ENCODE results near the gene SHMT2. TPM values are rescaled to one million over a fixed set of nuclear protein-coding genes. Genes with fewer than 3 reads are reported as not detected.

Gene SHMT2
- total RNA-seq, 1 donor from 2014 or later: 54.0 TPM

DNA sequence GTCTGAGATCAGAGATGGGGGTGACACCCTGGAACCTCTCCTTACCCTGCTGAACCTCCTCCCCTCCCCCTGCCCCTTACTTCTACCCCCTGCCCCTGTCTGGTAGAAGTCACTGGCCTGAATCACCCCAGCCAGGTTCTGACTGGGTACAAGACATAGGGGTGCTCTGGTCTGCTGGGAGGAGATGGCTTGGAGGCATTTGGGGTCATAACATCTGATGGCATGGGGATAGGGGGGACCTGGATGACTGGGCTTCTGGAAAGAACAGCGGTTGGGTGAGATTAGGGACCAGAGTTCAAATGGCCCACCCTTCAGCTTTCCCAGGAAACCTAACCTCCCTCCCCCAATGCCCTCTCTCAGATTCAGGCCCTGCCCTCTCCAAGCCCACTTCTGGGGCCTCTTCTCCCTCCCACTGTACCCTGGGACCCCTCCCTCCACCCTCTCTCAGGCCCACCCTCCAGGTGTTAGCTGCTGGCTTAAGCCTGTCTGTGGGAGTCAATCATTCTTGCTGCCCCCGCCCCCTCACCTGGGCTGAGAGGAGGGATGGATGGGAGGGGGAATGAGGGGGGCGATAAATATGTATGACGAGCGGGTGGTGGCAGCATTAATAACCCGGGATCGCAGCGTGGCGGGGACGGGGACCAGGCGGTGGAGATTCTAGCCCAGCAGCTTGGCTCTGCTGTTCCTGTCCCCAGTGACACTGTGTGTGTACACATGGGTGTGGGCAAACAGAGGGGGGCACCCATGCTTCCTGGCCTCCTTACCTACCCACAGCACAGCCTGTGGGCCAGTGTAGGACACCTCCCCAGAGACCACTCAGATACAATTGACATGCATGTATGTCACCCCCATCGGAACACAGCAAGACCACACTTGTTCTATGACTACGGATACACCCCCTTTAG, 7.0 kb upstream of the SHMT2 start:
- DNase-seq (ENCODE audit: extremely low spot score in 2 of 2): no peak
- Histone ChIP-seq H3K27me3 (peaks cover 7% of the 10 kb centered on the region), H3K4me3 (no peak overlapping the region), H3K4me1 (peaks cover 27% of the 10 kb centered on the region), H3K36me3 (no peaks in the 10 kb centered on the region), H3K27ac (no peak overlapping the region), H3K9me3 (no peaks in the 10 kb centered on the region)
- no peak for TF ChIP-seq CTCF (IDR thresholded peaks at IDR 0.05)
- TF ChIP-seq POLR2A (IDR thresholded peaks at IDR 0.05): no peak
- TF ChIP-seq POLR2AphosphoS5 (IDR thresholded peaks at IDR 0.05; ENCODE audit: insufficient read depth in 1 of 2, low read depth in 1 of 2): no peak
- intact Hi-C loops (cut with DNase I): no loop called here

- peaks cover 7% of the 10 kb centered on the region for H3K27me3 ChIP-seq
- TF ChIP-seq CTCF (IDR thresholded peaks at IDR 0.05) (no peak), POLR2AphosphoS5 (IDR thresholded peaks at IDR 0.05; ENCODE audit: insufficient read depth in 1 of 2, low read depth in 1 of 2) (no peak), POLR2A (IDR thresholded peaks at IDR 0.05) (no peak)
- no peaks in the 10 kb centered on the region for H3K36me3 ChIP-seq
- peaks cover 21% of the 10 kb centered on the region for H3K4me1 ChIP-seq
- no peaks in the 10 kb centered on the region for H3K9me3 ChIP-seq
- no peak overlapping the region for H3K4me3 ChIP-seq
- no peak overlapping the region for H3K27ac ChIP-seq
- intact Hi-C loops (cut with DNase I): no loop called here
- DNase-seq (ENCODE audit: extremely low spot score in 2 of 2): no peak
Observed at GRCh38 chr12:57223191-57224165, 6.0 kb upstream of the SHMT2 start.

DNA sequence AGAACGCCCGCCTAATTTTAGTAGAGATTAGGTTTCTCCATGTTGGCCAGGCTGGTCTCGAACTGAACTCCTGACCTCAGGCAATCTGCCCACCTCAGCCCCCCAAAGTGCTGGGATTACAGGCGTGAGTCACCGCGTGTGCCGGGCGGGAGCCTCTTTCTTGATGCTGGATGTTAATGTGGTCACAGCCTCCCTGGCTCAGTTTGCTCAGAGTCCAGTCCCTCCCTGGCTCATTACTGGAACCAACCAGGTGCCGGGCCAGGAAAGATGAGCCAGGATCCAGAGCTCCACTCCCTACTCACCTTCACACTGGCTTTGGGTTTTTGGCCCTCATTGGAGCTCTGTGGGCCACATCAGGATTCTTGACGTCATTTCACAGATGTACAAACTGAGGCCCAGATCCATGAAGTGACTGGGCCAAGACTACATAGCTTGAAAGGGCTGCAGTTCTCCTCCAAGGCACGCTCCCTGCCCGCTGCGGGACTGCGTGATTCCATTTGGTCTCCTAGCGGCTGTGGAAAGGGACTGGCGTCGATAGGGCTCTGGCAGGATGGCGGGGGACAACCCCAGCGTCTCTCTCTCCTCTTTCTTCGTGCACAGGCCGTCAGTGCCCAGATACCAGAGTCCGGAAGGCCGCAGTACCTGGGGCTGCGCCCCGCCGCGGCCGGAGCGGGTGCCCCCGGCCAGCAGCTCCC, 5.1 kb upstream of the SHMT2 start:
- intact Hi-C loops (cut with DNase I): no loop called here
- DNase-seq (ENCODE audit: extremely low spot score in 2 of 2): no peak
- H3K4me3 ChIP-seq: no peak overlapping the region
- H3K4me1 ChIP-seq: peaks cover 21% of the 10 kb centered on the region
- no peak overlapping the region for H3K27ac ChIP-seq
- H3K27me3 ChIP-seq: peaks cover 7% of the 10 kb centered on the region
- no peaks in the 10 kb centered on the region for H3K36me3 ChIP-seq
- TF ChIP-seq POLR2A (IDR thresholded peaks at IDR 0.05): no peak
- no peak for TF ChIP-seq POLR2AphosphoS5 (IDR thresholded peaks at IDR 0.05; ENCODE audit: insufficient read depth in 1 of 2, low read depth in 1 of 2)
- TF ChIP-seq CTCF (IDR thresholded peaks at IDR 0.05): no peak
- no peaks in the 10 kb centered on the region for H3K9me3 ChIP-seq

DNA sequence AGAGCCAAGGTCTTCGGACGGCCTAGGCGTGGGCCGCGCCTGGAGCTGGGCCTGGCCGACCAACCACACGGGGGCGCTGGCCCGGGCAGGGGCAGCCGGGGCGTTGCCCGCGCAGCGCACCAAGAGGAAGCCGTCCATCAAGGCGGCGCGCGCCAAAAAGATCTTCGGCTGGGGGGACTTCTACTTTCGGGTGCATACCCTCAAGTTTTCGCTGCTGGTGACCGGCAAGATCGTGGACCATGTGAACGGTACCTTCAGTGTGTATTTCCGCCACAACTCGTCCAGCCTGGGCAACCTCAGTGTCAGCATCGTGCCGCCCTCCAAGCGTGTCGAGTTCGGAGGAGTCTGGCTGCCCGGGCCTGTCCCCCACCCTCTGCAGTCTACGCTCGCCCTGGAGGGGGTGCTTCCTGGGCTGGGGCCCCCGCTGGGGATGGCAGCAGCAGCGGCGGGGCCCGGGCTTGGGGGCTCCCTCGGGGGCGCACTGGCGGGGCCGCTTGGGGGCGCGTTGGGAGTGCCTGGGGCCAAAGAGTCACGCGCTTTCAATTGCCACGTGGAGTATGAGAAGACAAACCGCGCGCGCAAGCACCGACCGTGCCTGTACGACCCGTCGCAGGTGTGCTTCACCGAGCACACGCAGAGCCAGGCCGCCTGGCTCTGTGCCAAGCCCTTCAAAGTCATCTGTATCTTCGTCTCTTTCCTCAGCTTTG, 4.4 kb upstream of the SHMT2 start:
- no peaks in the 10 kb centered on the region for H3K9me3 ChIP-seq
- TF ChIP-seq CTCF (IDR thresholded peaks at IDR 0.05) (no peak), POLR2AphosphoS5 (IDR thresholded peaks at IDR 0.05; ENCODE audit: insufficient read depth in 1 of 2, low read depth in 1 of 2) (no peak), POLR2A (IDR thresholded peaks at IDR 0.05) (no peak)
- peaks cover 7% of the 10 kb centered on the region for H3K27me3 ChIP-seq
- DNase-seq (ENCODE audit: extremely low spot score in 2 of 2): no peak
- no peaks in the 10 kb centered on the region for H3K36me3 ChIP-seq
- intact Hi-C loops (cut with DNase I): no loop called here
- no peak overlapping the region for H3K4me3 ChIP-seq
- no peak overlapping the region for H3K27ac ChIP-seq
- peaks cover 23% of the 10 kb centered on the region for H3K4me1 ChIP-seq
